Nephron (organoid): ENCODE measurements around the gene FAM168A.

ENCODE experiments used
- H3K27ac Mint-ChIP-seq, 3 experiments: 2 replicates each; pipeline ENCODE4 v1.8.0; 2020; ENCODE audit warnings: mixed read lengths in 3 of 3, mild to moderate bottlenecking in 2 of 3, moderate library complexity in 1 of 3
- H3K27me3 Mint-ChIP-seq: 2 replicates; pipeline ENCODE4 v1.8.0; 2021; ENCODE audit warnings: low read depth, mild to moderate bottlenecking, moderate library complexity, mixed read lengths
- H3K36me3 Mint-ChIP-seq: 2 replicates; pipeline ENCODE4 v1.8.0; 2020; ENCODE audit warnings: low read depth, mixed read lengths
- H3K4me1 Mint-ChIP-seq: 2 replicates; pipeline ENCODE4 v1.8.0; 2020; ENCODE audit warnings: mixed read lengths
- H3K4me3 Mint-ChIP-seq, 3 experiments: 2 replicates each; pipeline ENCODE4 v1.8.0; 2020; ENCODE audit warnings: mild to moderate bottlenecking in 3 of 3, mixed read lengths in 3 of 3, moderate library complexity in 2 of 3
- H3K9me3 Mint-ChIP-seq: 2 replicates; pipeline ENCODE4 v1.8.0; 2020; ENCODE audit warnings: mixed read lengths
- TF ChIP-seq, protein P1 (sequence below), 3 experiments: fragments of 200-600 bp; sonication (generic); IDR thresholded peaks; one replicate each; pipeline ENCODE4 v1.5.0; 2021; ENCODE audit warnings: antibody characterized with exemption in 3 of 3; ENCODE audit not compliant: unreplicated experiment in 3 of 3

Gene FAM168A

DNA sequence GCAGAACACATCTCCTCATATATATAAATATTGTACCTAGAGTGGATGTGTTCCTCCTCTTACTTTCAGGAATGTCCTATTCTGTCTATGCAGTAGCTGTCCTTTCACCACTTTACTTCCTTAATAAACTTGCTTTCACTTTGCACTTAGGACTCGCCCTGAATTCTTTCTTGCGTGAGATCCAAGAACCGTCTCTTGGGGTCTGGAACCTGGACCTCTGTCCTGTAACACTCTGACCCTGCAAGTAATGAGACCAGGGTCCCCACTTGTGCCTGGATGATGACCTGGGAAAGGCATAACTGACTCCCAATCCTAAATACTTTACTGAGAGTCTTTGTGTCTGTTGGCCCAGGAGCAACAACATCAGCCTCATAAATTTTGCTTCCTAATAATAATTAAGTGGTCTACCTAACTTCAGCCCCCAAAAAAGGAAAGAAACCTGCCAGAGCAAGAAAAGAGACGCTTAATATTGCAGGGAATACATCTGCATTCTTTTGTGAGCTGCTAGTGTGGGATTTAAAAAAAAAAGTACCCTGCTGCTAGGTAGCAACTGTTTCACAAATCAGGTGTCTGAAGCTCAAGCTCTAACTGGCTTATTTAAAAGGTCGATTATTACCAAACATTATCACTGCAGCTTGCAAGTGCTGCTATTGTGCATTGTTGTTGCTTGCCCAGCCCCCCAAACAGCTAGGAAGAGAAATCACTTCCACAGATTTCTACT lies 69.3 kb downstream of the FAM168A start:
- peaks cover 6% of the 10 kb centered on the region for H3K9me3 Mint-ChIP-seq
- TF ChIP-seq, protein P1, sequence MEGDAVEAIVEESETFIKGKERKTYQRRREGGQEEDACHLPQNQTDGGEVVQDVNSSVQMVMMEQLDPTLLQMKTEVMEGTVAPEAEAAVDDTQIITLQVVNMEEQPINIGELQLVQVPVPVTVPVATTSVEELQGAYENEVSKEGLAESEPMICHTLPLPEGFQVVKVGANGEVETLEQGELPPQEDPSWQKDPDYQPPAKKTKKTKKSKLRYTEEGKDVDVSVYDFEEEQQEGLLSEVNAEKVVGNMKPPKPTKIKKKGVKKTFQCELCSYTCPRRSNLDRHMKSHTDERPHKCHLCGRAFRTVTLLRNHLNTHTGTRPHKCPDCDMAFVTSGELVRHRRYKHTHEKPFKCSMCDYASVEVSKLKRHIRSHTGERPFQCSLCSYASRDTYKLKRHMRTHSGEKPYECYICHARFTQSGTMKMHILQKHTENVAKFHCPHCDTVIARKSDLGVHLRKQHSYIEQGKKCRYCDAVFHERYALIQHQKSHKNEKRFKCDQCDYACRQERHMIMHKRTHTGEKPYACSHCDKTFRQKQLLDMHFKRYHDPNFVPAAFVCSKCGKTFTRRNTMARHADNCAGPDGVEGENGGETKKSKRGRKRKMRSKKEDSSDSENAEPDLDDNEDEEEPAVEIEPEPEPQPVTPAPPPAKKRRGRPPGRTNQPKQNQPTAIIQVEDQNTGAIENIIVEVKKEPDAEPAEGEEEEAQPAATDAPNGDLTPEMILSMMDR (IDR thresholded peaks at IDR 0.05; ENCODE audit: unreplicated experiment in 3 of 3) = no peak
- peaks cover 10% of the 10 kb centered on the region for H3K36me3 Mint-ChIP-seq
- H3K27me3 Mint-ChIP-seq = no peaks in the 10 kb centered on the region
- H3K4me3 Mint-ChIP-seq = peak overlapping the region in 2 of 3 experiments; percentile 40 to 41
- H3K27ac Mint-ChIP-seq = peak overlapping the region; percentile 58 to 82 (median 67)
- H3K4me1 Mint-ChIP-seq = peaks cover 23% of the 10 kb centered on the region

DNA sequence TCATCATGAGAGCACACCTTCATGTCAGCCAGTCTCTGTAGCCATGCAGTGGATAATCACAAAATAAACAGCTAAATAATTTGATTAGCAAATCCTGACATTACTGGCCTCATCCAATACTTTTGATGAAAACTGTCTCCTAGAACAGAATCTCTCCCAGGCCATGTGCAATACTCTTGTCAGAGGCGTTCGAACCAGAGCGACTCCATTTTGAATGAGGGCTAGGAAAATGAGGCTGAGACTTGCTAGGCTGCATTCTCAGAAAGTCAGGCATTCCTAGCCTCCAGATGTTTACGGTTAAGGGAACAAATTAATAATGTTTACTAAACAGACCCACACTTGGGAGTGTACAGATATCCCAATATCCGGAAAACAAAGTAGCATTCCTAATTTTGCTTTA lies 69.9 kb downstream of the FAM168A start:
- Mint-ChIP-seq H3K9me3 (peaks cover 8% of the 10 kb centered on the region), H3K36me3 (peaks cover 13% of the 10 kb centered on the region), H3K27me3 (no peaks in the 10 kb centered on the region)

DNA sequence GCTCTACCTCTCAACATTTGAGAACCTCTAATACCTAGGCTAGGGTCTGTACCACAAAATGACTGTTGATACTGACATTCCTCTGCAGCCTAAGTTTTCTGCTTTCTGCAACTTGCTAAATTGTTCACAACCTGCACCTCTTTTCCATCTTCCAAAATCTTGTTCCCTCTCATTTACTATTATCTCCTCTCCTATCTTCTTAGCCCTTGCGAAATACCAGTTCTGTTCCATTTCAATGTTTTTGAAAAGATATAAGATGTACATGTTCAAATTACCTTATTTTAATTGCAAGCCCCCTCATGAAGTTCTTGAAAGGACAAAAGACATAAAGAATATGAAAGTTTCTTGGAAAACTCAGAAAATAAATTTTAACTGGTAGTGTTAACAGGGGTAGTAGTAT lies 72.3 kb downstream of the FAM168A start:
- Mint-ChIP-seq H3K4me1 (peaks cover 27% of the 10 kb centered on the region), H3K4me3 (no peak overlapping the region), H3K36me3 (peaks cover 24% of the 10 kb centered on the region), H3K27me3 (no peaks in the 10 kb centered on the region), H3K9me3 (peaks cover 8% of the 10 kb centered on the region), H3K27ac (no peak overlapping the region)
- TF ChIP-seq, protein P1 (IDR thresholded peaks at IDR 0.05; ENCODE audit: unreplicated experiment in 3 of 3) = no peak

More for the DNA sequence above, 69.9 kb downstream of the FAM168A start:
- peaks cover 23% of the 10 kb centered on the region for H3K4me1 Mint-ChIP-seq
- H3K4me3 Mint-ChIP-seq = no peak overlapping the region
- peak overlapping the region in 2 of 3 experiments; percentile 41 to 82 for H3K27ac Mint-ChIP-seq
- TF ChIP-seq, protein P1 (IDR thresholded peaks at IDR 0.05; ENCODE audit: unreplicated experiment in 3 of 3) = no peak

DNA sequence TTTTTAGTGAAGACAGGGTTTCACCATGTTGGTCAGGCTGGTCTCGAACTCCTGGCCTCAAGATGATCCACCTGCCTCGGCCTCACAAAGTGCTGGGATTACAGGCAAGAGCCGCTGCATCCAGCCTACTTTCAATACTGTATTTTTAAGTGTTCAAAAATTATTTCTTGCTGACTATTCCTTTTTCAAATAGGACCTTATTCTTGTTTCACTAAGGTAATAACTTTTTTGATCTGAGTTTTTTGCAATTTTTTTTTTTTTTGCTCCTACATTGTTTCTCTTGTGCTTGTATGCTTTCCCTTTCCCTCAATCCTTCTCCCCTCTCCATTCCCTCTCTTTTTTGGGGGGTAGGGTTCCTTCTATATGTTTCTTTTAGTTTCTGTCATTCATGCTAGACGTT lies 73.1 kb downstream of the FAM168A start:
- peaks cover 24% of the 10 kb centered on the region for H3K36me3 Mint-ChIP-seq
- H3K27ac Mint-ChIP-seq = no peak overlapping the region
- no peak overlapping the region for H3K4me3 Mint-ChIP-seq
- no peaks in the 10 kb centered on the region for H3K27me3 Mint-ChIP-seq
- TF ChIP-seq, protein P1 (IDR thresholded peaks at IDR 0.05; ENCODE audit: unreplicated experiment in 3 of 3) = no peak
- peaks cover 27% of the 10 kb centered on the region for H3K4me1 Mint-ChIP-seq
- peaks cover 8% of the 10 kb centered on the region for H3K9me3 Mint-ChIP-seq

DNA sequence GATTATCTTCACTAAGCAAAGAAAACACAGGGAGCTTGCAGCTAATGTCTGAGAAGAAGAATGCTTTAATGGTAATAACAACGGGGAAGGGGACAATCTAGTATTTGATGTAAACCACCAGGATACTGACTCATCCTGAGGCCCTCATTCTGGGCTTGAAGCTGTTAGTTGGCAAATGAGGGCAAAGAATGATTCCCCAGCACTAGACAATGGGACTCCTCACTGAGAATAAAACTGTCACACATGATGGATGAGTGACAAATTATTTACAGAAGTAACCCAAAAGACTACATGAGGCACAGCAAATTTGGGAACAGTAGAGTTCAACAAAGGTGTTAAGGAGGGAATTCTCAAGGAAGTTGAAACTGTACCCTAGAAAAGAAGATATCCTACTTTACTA lies 76.3 kb downstream of the FAM168A start:
- H3K27ac Mint-ChIP-seq = no peak overlapping the region
- peaks cover 24% of the 10 kb centered on the region for H3K36me3 Mint-ChIP-seq
- H3K4me3 Mint-ChIP-seq = no peak overlapping the region
- peaks cover 13% of the 10 kb centered on the region for H3K4me1 Mint-ChIP-seq
- TF ChIP-seq, protein P1 (IDR thresholded peaks at IDR 0.05; ENCODE audit: unreplicated experiment in 3 of 3) = no peak
- H3K27me3 Mint-ChIP-seq = no peaks in the 10 kb centered on the region
- peaks cover 8% of the 10 kb centered on the region for H3K9me3 Mint-ChIP-seq
